HUES64 (cell line): ENCODE measurements around the gene PHF14.
A peak's percentile ranks its signal among the peaks of the same experiment; 100 is the strongest.
"Not testable (repeated sequence)": the region's sequence is repeated elsewhere in the genome, so short reads cannot be mapped to it uniquely, and the experiment has no call there.

Experiments
- H3K27ac ChIP-seq: 2 replicates; pipeline ENCODE4 v1.7.0; 2013; ENCODE audit warnings: low read depth, low read length, inconsistent platforms
- H3K27me3 ChIP-seq: 2 replicates; pipeline ENCODE4 v1.6.1; 2013; ENCODE audit warnings: mild to moderate bottlenecking, low read length; ENCODE audit not compliant: insufficient read depth
- H3K36me3 ChIP-seq: 2 replicates; pipeline ENCODE4 v1.6.1; 2013; ENCODE audit warnings: mild to moderate bottlenecking, low read length; ENCODE audit not compliant: insufficient read depth
- H3K4me1 ChIP-seq: 2 replicates; pipeline ENCODE4 v1.6.1; 2013; ENCODE audit warnings: mild to moderate bottlenecking, low read length, moderate library complexity; ENCODE audit not compliant: insufficient read depth
- H3K4me3 ChIP-seq: 2 replicates; pipeline ENCODE4 v1.5.1; 2013; ENCODE audit warnings: mild to moderate bottlenecking, low read length, moderate library complexity
- H3K9ac ChIP-seq: 2 replicates; pipeline ENCODE4 v1.6.1; 2013; ENCODE audit warnings: mild to moderate bottlenecking, low read depth, low read length
- H3K9me3 ChIP-seq: 2 replicates; pipeline ENCODE4 v1.6.1; 2013; ENCODE audit warnings: low read depth, low read length; ENCODE audit not compliant: insufficient read depth
- WGBS: fragments of 150-250, 120-280 bp; methylation state at CpG from one replicate; pipeline ENCODE4 v1.1.7; 2013; ENCODE audit warnings: missing lambda C conversion rate; 5-methylcytosine and 5-hydroxymethylcytosine counted together

The PHF14 gene

DNA sequence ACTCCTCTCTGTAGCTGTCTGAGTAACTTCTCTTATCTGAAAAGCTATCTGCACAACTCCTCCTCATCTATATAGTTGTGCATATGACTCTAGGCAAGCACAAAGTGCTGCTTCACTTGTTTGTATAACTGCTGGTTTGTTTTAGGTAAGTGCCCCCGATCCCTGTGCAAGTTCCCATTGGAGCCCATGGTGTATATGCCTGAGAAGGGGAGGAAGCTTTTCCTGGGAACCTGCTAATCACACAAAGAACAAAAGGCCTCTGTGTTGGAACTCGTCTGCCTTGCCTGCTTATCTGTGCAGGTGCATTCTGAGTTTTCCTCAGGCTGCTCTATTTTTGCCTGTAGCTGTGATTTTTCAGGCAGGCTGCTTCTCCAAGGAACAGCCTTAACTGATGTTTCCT lies 23.2 kb upstream of the PHF14 start:
- Histone ChIP-seq H3K27ac (no peak overlapping the region; the same call in 1 of the 2 replicates), H3K4me1 (no peaks in the 10 kb centered on the region), H3K4me3 (no peak overlapping the region), H3K9me3 (peaks cover 27% of the 10 kb centered on the region), H3K27me3 (no peaks in the 10 kb centered on the region), H3K9ac (no peak overlapping the region), H3K36me3 (no peaks in the 10 kb centered on the region)
- 93% methylated on average over 2 of the region's 2 CpGs for WGBS

GRCh38 chr7:10950974-10951578 lies 22.6 kb upstream of the PHF14 start:
- H3K27me3 ChIP-seq, H3K4me1 ChIP-seq, H3K9ac ChIP-seq, H3K4me3 ChIP-seq, H3K36me3 ChIP-seq, H3K27ac ChIP-seq: not testable (repeated sequence)
- WGBS = 93% methylated on average over 4 of the region's 4 CpGs
- H3K9me3 ChIP-seq = peaks cover 27% of the 10 kb centered on the region

- H3K9ac ChIP-seq = no peak overlapping the region
- no peaks in the 10 kb centered on the region for H3K27me3 ChIP-seq
- H3K36me3 ChIP-seq = no peaks in the 10 kb centered on the region
- H3K4me3 ChIP-seq = no peak overlapping the region
- H3K4me1 ChIP-seq = no peaks in the 10 kb centered on the region
- peaks cover 27% of the 10 kb centered on the region for H3K9me3 ChIP-seq
- no peak overlapping the region for H3K27ac ChIP-seq
Observed at GRCh38 chr7:10952588-10952987, 21.1 kb upstream of the PHF14 start.

GRCh38 chr7:10953078-10953750 lies 20.5 kb upstream of the PHF14 start:
- not testable (repeated sequence) for H3K27ac ChIP-seq, H3K36me3 ChIP-seq, H3K9ac ChIP-seq, H3K4me3 ChIP-seq, H3K27me3 ChIP-seq, H3K4me1 ChIP-seq
- H3K9me3 ChIP-seq = peaks cover 27% of the 10 kb centered on the region
- 93% methylated on average over 4 of the region's 4 CpGs for WGBS

DNA sequence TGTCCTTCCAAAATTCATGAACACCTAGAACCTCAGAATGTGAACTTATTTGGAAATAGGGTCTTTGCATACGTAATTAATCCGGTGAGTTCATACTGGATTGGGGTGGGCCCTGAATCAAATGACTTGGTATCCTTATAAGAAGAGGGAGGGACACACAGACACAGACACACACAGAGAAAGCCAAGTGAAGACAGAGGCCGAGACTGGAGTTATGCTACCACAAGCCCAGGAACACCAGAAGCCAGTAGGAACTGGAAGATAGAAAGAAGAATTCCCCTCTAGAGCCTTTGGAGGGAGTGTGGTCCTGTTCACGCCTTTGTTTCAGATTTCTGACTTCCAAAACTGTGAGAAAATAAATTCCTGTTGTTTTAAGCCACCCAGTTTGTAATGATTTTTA lies 17.1 kb upstream of the PHF14 start:
- Histone ChIP-seq H3K4me1 (no peaks in the 10 kb centered on the region), H3K4me3 (no peak overlapping the region), H3K36me3 (no peaks in the 10 kb centered on the region), H3K9ac (no peak overlapping the region), H3K27ac (no peak overlapping the region), H3K27me3 (no peaks in the 10 kb centered on the region), H3K9me3 (peaks cover 16% of the 10 kb centered on the region)
- WGBS = 94% methylated on average over 4 of the region's 4 CpGs

GRCh38 chr7:10960242-10960641 lies 13.4 kb upstream of the PHF14 start:
- WGBS = no CpG with 5 or more reads among the region's 1 CpG
- not testable (repeated sequence) for H3K27ac ChIP-seq, H3K36me3 ChIP-seq, H3K9me3 ChIP-seq, H3K9ac ChIP-seq, H3K27me3 ChIP-seq, H3K4me1 ChIP-seq, H3K4me3 ChIP-seq

- not testable (repeated sequence) for H3K9ac ChIP-seq, H3K27ac ChIP-seq, H3K27me3 ChIP-seq, H3K4me3 ChIP-seq, H3K36me3 ChIP-seq, H3K4me1 ChIP-seq
- WGBS = 97% methylated on average over 3 of the region's 4 CpGs
- peaks cover 17% of the 10 kb centered on the region for H3K9me3 ChIP-seq
Observed at GRCh38 chr7:10965016-10965415, 8.7 kb upstream of the PHF14 start.

DNA sequence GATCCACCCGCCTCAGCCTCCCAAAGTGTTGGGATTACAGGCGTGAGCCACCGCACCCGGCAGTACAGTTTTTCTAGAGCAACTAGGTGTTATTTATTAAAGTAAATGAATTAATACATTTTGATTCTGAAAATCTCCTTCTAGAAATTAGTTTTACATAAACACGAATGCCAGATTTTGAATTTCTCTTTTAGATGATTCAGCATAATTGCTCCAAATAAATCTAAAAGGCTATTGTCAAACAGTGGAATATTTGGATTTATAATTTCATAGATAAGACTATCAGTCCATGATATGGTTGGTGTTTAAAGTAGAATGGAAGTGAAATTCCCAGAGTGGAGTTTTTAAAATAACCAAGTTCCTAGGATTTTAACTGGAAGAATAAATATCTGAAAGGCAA lies 1.5 kb upstream of the PHF14 start:
- H3K4me3 ChIP-seq = no peak overlapping the region
- H3K36me3 ChIP-seq = peaks cover 17% of the 10 kb centered on the region
- no peak overlapping the region for H3K9ac ChIP-seq

GRCh38 chr7:10973942-10974911 lies 555 bp downstream of the PHF14 start:
- H3K9me3 ChIP-seq = no peaks in the 10 kb centered on the region
- peaks cover 13% of the 10 kb centered on the region for H3K4me1 ChIP-seq
- peaks cover 24% of the 10 kb centered on the region for H3K36me3 ChIP-seq
- peak overlapping the region; percentile 87 for H3K27ac ChIP-seq
- no peaks in the 10 kb centered on the region for H3K27me3 ChIP-seq
- peak overlapping the region; percentile 91 for H3K9ac ChIP-seq
- peak overlapping the region; percentile 91 for H3K4me3 ChIP-seq
- 2% methylated on average over 46 of the region's 47 CpGs for WGBS

More for the DNA sequence above, 1.5 kb upstream of the PHF14 start:
- WGBS = 97% methylated on average over 2 of the region's 5 CpGs
- Histone ChIP-seq H3K27ac (no peak overlapping the region), H3K4me1 (peaks cover 13% of the 10 kb centered on the region), H3K27me3 (no peaks in the 10 kb centered on the region), H3K9me3 (no peaks in the 10 kb centered on the region)

DNA sequence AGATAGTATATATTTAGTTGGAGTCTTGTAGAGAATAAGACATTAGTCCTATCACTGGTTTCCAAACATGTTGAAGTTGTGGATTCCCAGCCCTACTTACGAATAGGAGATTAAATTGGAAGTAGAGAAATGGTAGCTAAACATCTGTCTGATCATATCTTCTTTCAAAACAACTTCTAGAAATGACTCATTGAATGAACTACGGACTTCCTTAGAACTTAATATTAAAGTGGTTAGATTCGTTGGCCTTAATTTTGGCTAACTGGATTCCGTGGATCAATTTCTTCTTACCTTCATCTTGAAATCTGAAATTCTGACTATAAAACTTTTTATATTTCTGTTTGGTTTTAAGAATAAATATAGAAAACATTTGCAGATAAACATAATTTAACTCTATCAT lies 3.4 kb downstream of the PHF14 start:
- peaks cover 13% of the 10 kb centered on the region for H3K4me1 ChIP-seq
- H3K27me3 ChIP-seq = no peaks in the 10 kb centered on the region
- no peak overlapping the region for H3K9ac ChIP-seq
- H3K36me3 ChIP-seq = peaks cover 32% of the 10 kb centered on the region
- no peak overlapping the region for H3K4me3 ChIP-seq
- WGBS = 92% methylated on average over 2 of the region's 4 CpGs
- H3K9me3 ChIP-seq = no peaks in the 10 kb centered on the region
- no peak overlapping the region for H3K27ac ChIP-seq

DNA sequence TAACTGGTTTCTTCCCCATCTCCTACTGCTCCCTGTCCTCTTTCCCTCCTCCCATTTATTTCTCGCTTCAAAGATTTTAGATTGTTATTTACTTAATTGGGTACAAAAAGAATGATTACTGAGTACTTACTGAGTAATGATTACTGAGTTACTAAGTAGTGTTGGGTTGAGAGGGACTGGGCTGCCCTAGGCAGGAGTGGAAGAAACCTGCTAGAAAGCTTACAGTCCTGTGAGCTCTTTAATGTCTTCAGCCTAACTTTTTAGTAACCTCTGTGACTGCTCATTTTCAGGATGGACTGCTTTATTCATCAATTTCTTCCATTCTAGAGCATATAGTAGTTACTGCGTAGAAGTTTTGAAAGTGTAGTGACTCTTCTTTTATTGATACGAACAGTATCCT lies 7.6 kb downstream of the PHF14 start:
- H3K4me3 ChIP-seq = no peak overlapping the region
- no peaks in the 10 kb centered on the region for H3K4me1 ChIP-seq
- H3K36me3 ChIP-seq = peaks cover 57% of the 10 kb centered on the region
- WGBS = 100% methylated on average over 3 of the region's 3 CpGs
- no peaks in the 10 kb centered on the region for H3K27me3 ChIP-seq
- H3K9ac ChIP-seq = no peak overlapping the region
- no peaks in the 10 kb centered on the region for H3K9me3 ChIP-seq
- H3K27ac ChIP-seq = no peak overlapping the region
